ENCODE results near the gene MYBPC2.
A peak's percentile ranks its signal among the peaks of the same experiment; 100 is the strongest.

The MYBPC2 gene

GRCh38 chr19:50501186-50501567 lies 68.5 kb downstream of the MYBPC2 start:
- no peak for DNase-seq

- DNase-seq: no peak
Observed at GRCh38 chr19:50501568-50502475, 69.1 kb downstream of the MYBPC2 start.

GRCh38 chr19:50505856-50506611 lies 73.3 kb downstream of the MYBPC2 start:
- DNase-seq: no peak

GRCh38 chr19:50506700-50507099 lies 74.0 kb downstream of the MYBPC2 start:
- DNase-seq: no peak

DNA sequence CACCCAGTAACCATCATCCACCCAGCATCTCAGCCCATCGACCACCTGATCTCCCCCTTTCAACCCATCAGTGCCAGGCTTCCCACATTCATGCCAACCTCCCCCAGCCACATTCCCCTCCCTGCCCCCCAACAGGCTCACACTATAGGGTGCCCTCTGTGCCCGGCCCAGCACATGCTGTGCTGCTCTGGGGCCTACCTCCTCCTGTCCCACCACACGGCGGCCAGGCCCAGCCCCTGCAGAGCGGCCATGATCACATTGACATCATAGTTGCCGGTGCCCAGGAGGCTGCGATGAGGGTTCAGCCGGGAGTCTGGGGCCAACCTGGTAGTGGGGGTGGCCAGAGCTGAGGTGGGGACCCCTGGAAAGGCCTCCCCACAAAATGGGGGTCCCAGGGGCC lies 74.7 kb downstream of the MYBPC2 start:
- no peak for DNase-seq

- no peak for DNase-seq
Observed at GRCh38 chr19:50508843-50509190, 76.1 kb downstream of the MYBPC2 start.

DNA sequence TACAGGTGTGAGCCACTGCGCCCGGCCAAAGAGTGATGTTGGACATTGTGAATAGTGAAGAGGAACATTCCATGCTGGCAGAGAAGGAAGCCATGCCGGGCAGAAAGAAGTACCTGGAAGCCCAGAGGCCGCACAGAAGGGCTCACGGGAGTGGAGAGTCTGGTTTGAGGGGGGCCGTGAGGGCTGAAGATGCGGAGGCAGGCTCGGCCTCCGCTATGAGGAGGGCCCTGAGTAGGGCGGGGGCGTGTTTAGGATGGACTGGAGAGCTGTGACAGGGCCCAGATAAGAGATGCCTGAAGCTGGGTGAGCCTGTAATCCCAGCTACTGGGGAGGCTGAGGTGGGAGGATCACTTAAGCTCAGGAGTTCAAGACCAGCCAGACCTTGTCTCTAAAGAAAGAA lies 76.7 kb downstream of the MYBPC2 start:
- DNase-seq: no peak

DNA sequence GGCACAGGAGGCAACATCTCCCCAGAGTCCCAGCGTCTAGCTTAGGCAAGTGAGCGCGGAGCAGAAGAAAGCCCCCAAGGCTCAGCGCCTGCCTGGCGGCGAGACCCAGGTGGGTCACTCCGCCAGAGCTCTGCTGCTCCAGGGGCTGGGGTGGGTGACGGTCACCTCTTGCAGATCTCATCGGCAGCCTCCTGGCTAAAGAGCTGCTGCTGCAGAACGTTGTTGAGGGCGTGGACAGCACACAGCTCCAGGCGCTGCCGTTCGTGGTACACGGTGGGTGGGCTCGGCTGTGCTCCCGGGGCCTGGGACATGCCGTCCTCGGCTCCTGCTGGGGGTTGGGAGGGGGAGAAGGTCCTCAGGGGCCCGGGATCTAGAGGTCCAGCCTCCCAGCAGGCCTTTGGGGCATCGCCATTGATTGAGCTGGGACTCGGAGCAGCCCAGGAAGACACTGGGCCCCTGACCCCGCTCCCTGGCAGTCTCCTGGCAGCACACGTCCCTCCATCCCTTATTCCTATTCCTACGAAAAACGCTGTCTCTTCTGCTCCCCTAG lies 77.5 kb downstream of the MYBPC2 start:
- DNase-seq: no peak

- DNase-seq: no peak
Observed at GRCh38 chr19:50510700-50511068, 78.0 kb downstream of the MYBPC2 start.

DNA sequence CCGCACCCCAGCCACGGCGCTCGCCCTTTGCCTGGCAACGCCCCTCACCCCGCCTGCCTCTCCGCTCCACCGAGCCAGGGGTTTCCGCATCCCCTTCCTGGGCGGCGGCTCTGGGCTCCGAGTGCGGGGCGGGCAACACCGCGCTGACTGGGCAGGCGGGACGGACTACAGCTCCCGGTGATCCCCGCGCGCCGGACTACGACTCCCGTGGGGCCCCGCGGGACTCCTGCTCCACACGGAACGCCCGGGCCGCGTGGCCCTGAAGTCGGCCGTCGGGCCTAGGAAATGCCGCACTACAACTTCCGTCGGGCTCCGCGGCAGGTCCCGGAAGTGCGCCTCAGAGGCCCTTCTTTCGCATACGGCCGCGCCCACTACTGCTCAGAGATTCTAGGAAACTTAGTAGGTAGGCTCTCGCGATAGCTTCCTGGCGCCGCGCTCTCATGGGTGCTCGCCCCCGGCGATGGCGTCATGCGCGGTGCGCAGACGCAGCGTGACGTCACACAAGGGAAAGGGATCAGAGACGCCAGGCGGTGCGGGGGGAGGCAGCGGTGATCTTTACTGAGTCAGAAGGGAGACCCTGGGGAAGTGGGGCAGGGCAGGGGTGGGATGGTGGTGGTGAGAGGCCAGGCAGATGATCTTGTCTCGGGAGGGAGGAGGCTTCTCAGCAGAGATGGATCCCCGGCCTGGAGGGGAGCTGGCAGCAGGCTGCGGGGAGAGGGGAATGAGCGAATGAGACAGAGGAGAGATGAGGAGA lies 78.6 kb downstream of the MYBPC2 start, which contains the start of gene JOSD2:
TSS of gene JOSD2 (minus strand) at position 123 of the 754 bp plus-strand sequence. CDS start 760 bp downstream, outside the sequence.
- DNase-seq: peak; percentile 95

- no peak for DNase-seq
Observed at GRCh38 chr19:50512112-50512998, 79.7 kb downstream of the MYBPC2 start.

DNA sequence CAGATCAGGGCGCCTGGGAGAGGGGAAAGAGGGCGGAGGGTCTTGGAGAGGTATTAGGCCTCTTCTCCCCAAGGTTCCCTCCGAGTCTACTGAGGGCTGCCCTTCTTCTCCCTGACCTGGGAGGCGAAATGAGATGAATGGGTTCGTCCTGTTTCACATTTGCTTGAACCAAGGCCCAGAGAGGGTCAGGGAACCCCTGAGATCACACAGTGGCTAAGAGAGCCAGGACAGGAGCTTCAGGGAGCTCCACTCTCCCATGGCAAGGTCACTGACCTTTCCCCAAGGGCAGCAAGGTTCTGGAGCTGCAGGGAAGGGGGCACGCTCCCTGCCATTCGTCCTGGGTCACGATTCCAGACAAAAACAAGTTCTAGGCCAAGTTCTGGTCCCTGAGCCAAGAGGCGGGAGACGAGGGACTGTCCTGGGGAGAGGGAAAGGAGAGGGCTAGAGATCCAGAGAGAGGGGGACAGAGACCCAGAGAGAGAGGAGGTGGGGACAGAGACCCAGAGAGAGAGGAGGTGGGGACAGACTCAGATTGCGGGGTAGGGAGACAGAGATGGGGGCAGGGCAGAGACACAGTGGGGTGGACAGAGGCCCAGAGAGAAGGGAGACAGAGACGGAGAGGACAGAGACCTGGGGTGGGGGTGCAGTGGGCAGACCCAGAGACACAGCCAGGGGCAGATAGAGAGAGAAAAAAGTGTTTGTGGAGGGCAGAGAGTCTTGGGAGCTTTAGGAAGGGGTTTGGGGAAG lies 80.5 kb downstream of the MYBPC2 start:
- no peak for DNase-seq

GRCh38 chr19:50513746-50514345 lies 81.2 kb downstream of the MYBPC2 start, which contains the start of gene ASPDH:
TSS of gene ASPDH (minus strand) at chr19:50513913. CDS start at chr19:50513823, 90 bp downstream.
- DNase-seq: no peak

DNA sequence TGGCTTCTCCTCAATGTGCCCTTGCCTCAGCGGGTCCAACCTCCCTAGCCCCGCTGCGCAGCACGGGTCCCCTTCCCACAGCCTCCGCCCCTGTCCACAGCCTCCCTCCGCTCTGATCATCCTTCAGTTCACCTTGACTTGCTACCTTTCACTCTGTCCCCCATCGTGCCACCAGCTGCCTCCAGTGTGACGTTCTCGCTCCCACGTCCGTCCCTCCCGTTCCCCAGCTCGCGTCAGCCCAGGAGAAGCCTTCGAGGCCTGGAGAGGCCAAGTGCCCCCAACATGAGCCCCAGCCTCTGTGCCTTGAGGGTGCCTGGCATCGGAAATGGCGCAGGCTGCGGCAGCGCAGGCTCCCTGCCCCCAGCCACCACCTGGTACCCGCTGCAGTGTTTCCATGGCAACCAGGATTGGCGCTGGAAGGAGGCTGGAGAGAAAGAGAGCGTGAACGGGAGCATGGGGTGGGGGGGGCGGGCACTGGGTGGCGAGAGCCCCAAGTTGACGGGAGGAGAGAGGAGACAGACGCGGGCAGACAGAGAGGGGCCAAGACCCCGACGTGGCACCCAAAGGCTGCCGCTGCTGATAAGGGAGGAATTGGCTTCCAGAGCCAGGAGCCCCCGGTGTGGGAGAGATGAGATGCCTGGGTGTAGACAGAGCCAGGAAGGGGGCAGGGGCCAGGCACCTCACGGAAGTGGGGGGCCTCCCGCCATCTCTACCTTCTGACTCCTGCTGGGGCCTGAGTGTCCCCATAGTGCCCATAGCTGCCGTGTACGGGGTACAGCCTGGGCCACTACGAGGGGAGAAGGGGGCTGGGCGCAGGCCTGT lies 81.9 kb downstream of the MYBPC2 start:
- DNase-seq: no peak

- DNase-seq: no peak
Observed at GRCh38 chr19:50515168-50515561, 82.5 kb downstream of the MYBPC2 start.

Data from effector CD8-positive, alpha-beta T cell (primary cell).